ENCODE results near the gene KLF6.

KLF6 gene

GRCh38 chr10:3766046-3766756 lies 18.8 kb downstream of the KLF6 start:
- Mint-ChIP-seq H3K36me3 (peaks cover 3 to 5% of the 10 kb centered on the region in 2 donors), H3K9me3 (peaks cover 0 to 2% of the 10 kb centered on the region in 2 donors), H3K27me3 (no peaks in the 10 kb centered on the region), H3K4me1 (peaks cover 15 to 50% of the 10 kb centered on the region in 2 donors), H3K4me3 (no peak overlapping the region), H3K27ac (no peak overlapping the region)
- DNase-seq (no peak), ATAC-seq (replicated peaks) (no peak)

- DNase-seq (no peak), ATAC-seq (replicated peaks) (no peak)
- Mint-ChIP-seq H3K4me1 (peaks cover 20 to 61% of the 10 kb centered on the region in 2 donors), H3K9me3 (peaks cover 5% of the 10 kb centered on the region in 2 donors), H3K36me3 (peaks cover 6 to 10% of the 10 kb centered on the region in 2 donors), H3K4me3 (peak overlapping the region in 1 of 2 donors; percentile 28), H3K27ac (no peak overlapping the region), H3K27me3 (no peaks in the 10 kb centered on the region)
Observed at GRCh38 chr10:3765146-3765545, 19.9 kb downstream of the KLF6 start.

GRCh38 chr10:3764626-3765112 lies 20.3 kb downstream of the KLF6 start:
- no peaks in the 10 kb centered on the region for H3K27me3 Mint-ChIP-seq
- peak overlapping the region in 1 of 2 donors; percentile 28 for H3K4me3 Mint-ChIP-seq
- ATAC-seq (replicated peaks) (no peak), DNase-seq (no peak)
- H3K9me3 Mint-ChIP-seq: peaks cover 7% of the 10 kb centered on the region in 2 donors
- H3K4me1 Mint-ChIP-seq: peaks cover 23 to 66% of the 10 kb centered on the region in 2 donors
- peaks cover 6 to 12% of the 10 kb centered on the region in 2 donors for H3K36me3 Mint-ChIP-seq
- H3K27ac Mint-ChIP-seq: no peak overlapping the region

- H3K4me1 Mint-ChIP-seq: peaks cover 29 to 72% of the 10 kb centered on the region in 2 donors
- DNase-seq (no peak), ATAC-seq (replicated peaks) (no peak)
- H3K9me3 Mint-ChIP-seq: peaks cover 10 to 12% of the 10 kb centered on the region in 2 donors
- H3K4me3 Mint-ChIP-seq: peak overlapping the region in 1 of 2 donors; percentile 28
- H3K36me3 Mint-ChIP-seq: peaks cover 6 to 18% of the 10 kb centered on the region in 2 donors
- no peak overlapping the region for H3K27ac Mint-ChIP-seq
- H3K27me3 Mint-ChIP-seq: no peaks in the 10 kb centered on the region
Observed at GRCh38 chr10:3763852-3764625, 21.0 kb downstream of the KLF6 start.

- ATAC-seq (replicated peaks) (no peak), DNase-seq (no peak)
- H3K27me3 Mint-ChIP-seq: no peaks in the 10 kb centered on the region
- H3K36me3 Mint-ChIP-seq: peaks cover 6 to 19% of the 10 kb centered on the region in 2 donors
- peaks cover 11 to 12% of the 10 kb centered on the region in 2 donors for H3K9me3 Mint-ChIP-seq
- H3K4me3 Mint-ChIP-seq: no peak overlapping the region
- peaks cover 38 to 82% of the 10 kb centered on the region in 2 donors for H3K4me1 Mint-ChIP-seq
- H3K27ac Mint-ChIP-seq: no peak overlapping the region
Observed at GRCh38 chr10:3763035-3763456, 22.0 kb downstream of the KLF6 start.

GRCh38 chr10:3762309-3762708 lies 22.7 kb downstream of the KLF6 start:
- peak overlapping the region; percentile 62 for H3K27ac Mint-ChIP-seq
- peaks cover 45 to 89% of the 10 kb centered on the region in 2 donors for H3K4me1 Mint-ChIP-seq
- ATAC-seq (replicated peaks) (no peak), DNase-seq (no peak)
- H3K9me3 Mint-ChIP-seq: peaks cover 11 to 12% of the 10 kb centered on the region in 2 donors
- no peak overlapping the region for H3K4me3 Mint-ChIP-seq
- H3K27me3 Mint-ChIP-seq: no peaks in the 10 kb centered on the region
- peaks cover 6 to 23% of the 10 kb centered on the region in 2 donors for H3K36me3 Mint-ChIP-seq

GRCh38 chr10:3761904-3762303 lies 23.1 kb downstream of the KLF6 start:
- ATAC-seq (replicated peaks): no peak
- H3K36me3 Mint-ChIP-seq: peaks cover 6 to 23% of the 10 kb centered on the region in 2 donors
- DNase-seq: no peak
- no peak overlapping the region for H3K4me3 Mint-ChIP-seq
- H3K27me3 Mint-ChIP-seq: no peaks in the 10 kb centered on the region
- H3K9me3 Mint-ChIP-seq: peaks cover 11 to 12% of the 10 kb centered on the region in 2 donors
- peak overlapping the region; percentile 62 for H3K27ac Mint-ChIP-seq
- H3K4me1 Mint-ChIP-seq: peaks cover 48 to 91% of the 10 kb centered on the region in 2 donors

GRCh38 chr10:3761021-3761686 lies 23.9 kb downstream of the KLF6 start:
- Mint-ChIP-seq H3K4me1 (peaks cover 53 to 93% of the 10 kb centered on the region in 2 donors), H3K9me3 (peaks cover 12 to 13% of the 10 kb centered on the region in 2 donors), H3K36me3 (peaks cover 6 to 23% of the 10 kb centered on the region in 2 donors), H3K27me3 (no peaks in the 10 kb centered on the region), H3K4me3 (peak overlapping the region; percentile 66 to 67), H3K27ac (peak overlapping the region; percentile 96)
- peak; percentile 79 for DNase-seq
- peak; percentile 73 to 74 for ATAC-seq (replicated peaks)

- peak overlapping the region; percentile 88 for H3K27ac Mint-ChIP-seq
- H3K36me3 Mint-ChIP-seq: peaks cover 6 to 23% of the 10 kb centered on the region in 2 donors
- peaks cover 57 to 96% of the 10 kb centered on the region in 2 donors for H3K4me1 Mint-ChIP-seq
- DNase-seq (no peak), ATAC-seq (replicated peaks) (no peak)
- no peaks in the 10 kb centered on the region for H3K27me3 Mint-ChIP-seq
- no peak overlapping the region for H3K4me3 Mint-ChIP-seq
- peaks cover 12 to 13% of the 10 kb centered on the region in 2 donors for H3K9me3 Mint-ChIP-seq
Observed at GRCh38 chr10:3760083-3760482, 24.9 kb downstream of the KLF6 start.

GRCh38 chr10:3759397-3759796 lies 25.6 kb downstream of the KLF6 start:
- Mint-ChIP-seq H3K27me3 (no peaks in the 10 kb centered on the region), H3K9me3 (peaks cover 12 to 13% of the 10 kb centered on the region in 2 donors), H3K4me1 (peaks cover 52 to 91% of the 10 kb centered on the region in 2 donors), H3K4me3 (no peak overlapping the region), H3K36me3 (peaks cover 6 to 23% of the 10 kb centered on the region in 2 donors), H3K27ac (peak overlapping the region; percentile 88)
- DNase-seq (no peak), ATAC-seq (replicated peaks) (no peak)

GRCh38 chr10:3758491-3758970 lies 26.5 kb downstream of the KLF6 start:
- Mint-ChIP-seq H3K27me3 (no peaks in the 10 kb centered on the region), H3K4me3 (peak overlapping the region; percentile 74 to 76), H3K9me3 (peaks cover 12 to 13% of the 10 kb centered on the region in 2 donors), H3K36me3 (peaks cover 6 to 23% of the 10 kb centered on the region in 2 donors), H3K27ac (peak overlapping the region; percentile 99), H3K4me1 (peaks cover 50 to 83% of the 10 kb centered on the region in 2 donors)
- DNase-seq: no peak
- no peak for ATAC-seq (replicated peaks)

GRCh38 chr10:3757638-3758490 lies 27.1 kb downstream of the KLF6 start:
- ATAC-seq (replicated peaks): peak; percentile 72 to 75
- Mint-ChIP-seq H3K9me3 (peaks cover 11 to 12% of the 10 kb centered on the region in 2 donors), H3K27me3 (no peaks in the 10 kb centered on the region), H3K36me3 (peaks cover 5 to 19% of the 10 kb centered on the region in 2 donors), H3K4me1 (peaks cover 50 to 79% of the 10 kb centered on the region in 2 donors), H3K4me3 (peak overlapping the region; percentile 74 to 76), H3K27ac (peak overlapping the region; percentile 99)
- DNase-seq: peak; percentile 48

- no peaks in the 10 kb centered on the region for H3K27me3 Mint-ChIP-seq
- ATAC-seq (replicated peaks) (peak; percentile 14 to 42), DNase-seq (no peak)
- peaks cover 48 to 73% of the 10 kb centered on the region in 2 donors for H3K4me1 Mint-ChIP-seq
- peaks cover 11 to 12% of the 10 kb centered on the region in 2 donors for H3K9me3 Mint-ChIP-seq
- H3K27ac Mint-ChIP-seq: peak overlapping the region; percentile 99
- peaks cover 3 to 18% of the 10 kb centered on the region in 2 donors for H3K36me3 Mint-ChIP-seq
- peak overlapping the region; percentile 74 to 76 for H3K4me3 Mint-ChIP-seq
Observed at GRCh38 chr10:3757250-3757637, 27.8 kb downstream of the KLF6 start.

Data from stimulated activated naive B cell treated with anti-CD40 and anti-IgM and Interleukin-4, amounts not matched to agents 10 μg/mL and 1 μg/mL and 100 μg/mL, for 72 hours (primary cell).